AG04449 (cell line): ENCODE data around the gene ITGA6.

ENCODE experiments used
- CTCF ChIA-PET: fragments of 350-600 bp; formaldehyde crosslinking; extraction: SDS; loops from one replicate; lab custom pipeline; 2021; ENCODE audit warnings: antibody characterized with exemption; lab: Yijun Ruan, JAX
- POLR2A ChIA-PET: fragments of 400-600, 350-600 bp; formaldehyde crosslinking; extraction: SDS; loops from one replicate; lab custom pipeline; 2020; ENCODE audit warnings: antibody characterized with exemption, inconsistent platforms; lab: Yijun Ruan, JAX
- DNase-seq: peaks from one replicate; pipeline ENCODE4 v3.0.0-alpha.2; 2010; ENCODE audit warnings: low read depth, low spot score
- H3K4me3 ChIP-seq: 2 replicates; pipeline ENCODE4 v1.5.1; 2011; ENCODE audit warnings: low read depth, mild to moderate bottlenecking, control low read depth, low read length
- CTCF ChIP-seq: IDR thresholded peaks from one replicate; pipeline ENCODE4 v1.5.1; 2011; ENCODE audit warnings: mild to moderate bottlenecking, moderate library complexity, low read length, control low read depth, inconsistent platforms; ENCODE audit not compliant: insufficient read depth; ENCODE audit errors: missing control alignments

Gene ITGA6

GRCh38 chr2:172430027-172430426, 2.6 kb downstream of the ITGA6 start:
- ChIA-PET CTCF (interaction anchor here (1.0 to 6.3 kb wide), 11 partner anchors 9 to 258 kb away, joined by 3 to 51 read pairs (median 3); no protein-coding TSS in a partner anchor), POLR2A (interaction anchor here (1.4 kb wide), 1 partner anchor 11 kb away, joined by 5 read pairs; no protein-coding TSS in a partner anchor)
- H3K4me3 ChIP-seq: no peak overlapping the region
- no peak for TF ChIP-seq CTCF
- DNase-seq: no peak

DNA sequence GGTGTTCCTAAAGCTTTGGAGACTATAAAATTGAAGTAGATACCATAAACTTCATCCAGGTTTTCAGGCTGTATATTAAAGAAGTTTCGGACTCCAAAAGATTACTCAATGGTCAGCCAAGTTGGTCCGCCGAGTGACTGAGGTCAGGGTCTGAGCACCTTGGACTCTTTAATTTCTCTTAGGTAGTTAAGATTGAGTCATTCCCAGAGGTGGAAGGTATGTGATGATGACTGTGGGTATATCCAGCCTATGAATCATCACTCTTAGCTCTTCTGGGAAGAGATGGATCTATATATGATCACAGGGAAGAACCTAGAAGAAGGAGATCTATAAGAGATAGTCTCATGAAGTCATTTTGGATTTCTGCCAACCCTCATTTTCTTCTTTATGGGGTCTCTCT, 3.3 kb downstream of the ITGA6 start:
- no peak for TF ChIP-seq CTCF
- ChIA-PET POLR2A (no interaction called here), CTCF (interaction anchor here (1.2 to 6.3 kb wide), 5 partner anchors 8 to 258 kb away, joined by 3 to 51 read pairs (median 5); no protein-coding TSS in a partner anchor)
- no peak for DNase-seq
- H3K4me3 ChIP-seq: no peak overlapping the region

DNA sequence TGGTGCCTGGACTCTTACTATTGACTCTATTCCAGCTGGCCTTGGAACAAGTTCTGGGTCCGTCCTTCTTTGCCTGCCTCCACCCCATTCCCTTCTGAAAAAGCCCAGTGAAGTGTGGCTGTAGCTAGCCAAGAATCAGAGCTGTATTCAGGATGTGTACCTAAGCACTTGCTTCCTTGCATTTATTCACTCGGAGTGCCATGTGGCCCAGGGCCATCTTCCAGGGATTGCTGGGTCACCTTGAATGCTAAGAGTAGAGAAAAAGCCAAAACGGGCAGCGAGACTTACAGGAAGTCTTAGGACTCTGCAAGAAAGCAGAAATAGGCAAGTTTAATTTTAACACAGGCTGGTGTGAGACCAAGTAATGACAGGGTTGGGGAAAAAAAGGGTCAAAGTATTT, 4.1 kb downstream of the ITGA6 start:
- ChIA-PET POLR2A (no interaction called here), CTCF (interaction anchor here (0.9 to 6.3 kb wide), 6 partner anchors 8 to 258 kb away, joined by 3 to 51 read pairs (median 4); no protein-coding TSS in a partner anchor)
- TF ChIP-seq CTCF: no peak
- no peak for DNase-seq
- no peak overlapping the region for H3K4me3 ChIP-seq

- no peak for TF ChIP-seq CTCF
- DNase-seq: no peak
These were observed 4.6 kb downstream of the ITGA6 start for GRCh38 chr2:172431993-172432392.

GRCh38 chr2:172433144-172433543, 5.8 kb downstream of the ITGA6 start:
- H3K4me3 ChIP-seq: no peak overlapping the region
- no peak for TF ChIP-seq CTCF
- no peak for DNase-seq
- ChIA-PET CTCF (interaction anchor here (1.2 to 3.0 kb wide), 2 partner anchors 9 to 29 kb away, joined by 5 to 15 read pairs; no protein-coding TSS in a partner anchor), POLR2A (no interaction called here)

More at GRCh38 chr2:172431993-172432392, 4.6 kb downstream of the ITGA6 start:
- ChIA-PET POLR2A (interaction anchor here (0.8 kb wide), 1 partner anchor 9 kb away, joined by 3 read pairs; no protein-coding TSS in a partner anchor), CTCF (interaction anchor here (0.9 to 6.3 kb wide), 5 partner anchors 9 to 259 kb away, joined by 3 to 51 read pairs (median 4); no protein-coding TSS in a partner anchor)
- H3K4me3 ChIP-seq: no peak overlapping the region

- POLR2A ChIA-PET: no interaction called here
- no peak for DNase-seq
- CTCF ChIA-PET: interaction anchor here (3.0 kb wide), 1 partner anchor 27 kb away, joined by 15 read pairs; no protein-coding TSS in a partner anchor
- H3K4me3 ChIP-seq: no peak overlapping the region
- no peak for TF ChIP-seq CTCF
These were observed 7.6 kb downstream of the ITGA6 start for GRCh38 chr2:172434821-172435605.
